Activated T-helper 1 cell treated with anti-CD3 and anti-CD28 coated beads, Interleukin-12 subunit alpha, Interleukin-12 subunit beta, Interleukin-2, Interleukin-4 antibody, amounts not matched to agents 30 ng/mL and 10 ng/mL and 1 ng/mL, durations not matched to agents 14 hours and 24 hours and 36 hours (primary cell): ENCODE measurements around the gene GABARAPL2. TPM values are rescaled to one million over a fixed set of nuclear protein-coding genes. Genes with fewer than 3 reads are reported as not detected.

Experiments used
- DNase-seq: peaks from one replicate; pipeline ENCODE4 v3.0.0; 2021; ENCODE audit warnings: low spot score
- H3K27ac Mint-ChIP-seq: one replicate; pipeline ENCODE4 v1.8.0; 2021; ENCODE audit warnings: mild to moderate bottlenecking, mixed read lengths
- H3K27me3 Mint-ChIP-seq: one replicate; pipeline ENCODE4 v1.8.0; 2022; ENCODE audit warnings: mild to moderate bottlenecking, moderate library complexity, mixed read lengths; ENCODE audit not compliant: insufficient read depth
- H3K36me3 Mint-ChIP-seq: one replicate; pipeline ENCODE4 v1.8.0; 2021; ENCODE audit warnings: low read depth, mixed read lengths
- H3K4me1 Mint-ChIP-seq: one replicate; pipeline ENCODE4 v1.8.0; 2021; ENCODE audit warnings: low read depth, mixed read lengths
- H3K4me3 Mint-ChIP-seq: one replicate; pipeline ENCODE4 v1.8.0; 2021; ENCODE audit warnings: mild to moderate bottlenecking, moderate library complexity, mixed read lengths
- H3K9me3 Mint-ChIP-seq: one replicate; pipeline ENCODE4 v1.8.0; 2021; ENCODE audit warnings: mixed read lengths
- intact Hi-C: fragments of 100-400 bp; cut with micrococcal nuclease; formaldehyde crosslinking; loops from one replicate; pipeline ENCODE4 v1.15.1; 2024
- total RNA-seq: library from RNA; stranded (reverse); gene quantifications from 2 replicates; pipeline ENCODE4 v1.2.3, GENCODE V29; 2022

Gene GABARAPL2
- 62.7 and 69.5 TPM in 2 replicates for total RNA-seq

GRCh38 chr16:75566040-75566757, at the start of gene GABARAPL2:
Gene GABARAPL2 (plus strand): TSS chr16:75566379. CDS start chr16:75566487, 108 bp downstream.
- intact Hi-C loops = loop anchor here (1.0 to 10.0 kb wide), 10 partner anchors 10 to 1625 kb away; partner anchors contain the start of genes ADAT1, KARS1, MON1B and PSMD7
- Mint-ChIP-seq H3K4me3 (peak within 1 kb of the TSS; percentile 99), H3K27me3 (peaks cover 5% of the 10 kb centered on the region), H3K36me3 (peaks cover 11% of the 10 kb centered on the region), H3K4me1 (peaks cover 28% of the 10 kb centered on the region), H3K27ac (peak within 1 kb of the TSS; percentile 90), H3K9me3 (no peaks in the 10 kb centered on the region)
- peak; percentile 87 for DNase-seq

- Mint-ChIP-seq H3K4me1 (peaks cover 5% of the 10 kb centered on the region), H3K4me3 (no peak overlapping the region), H3K27ac (no peak overlapping the region)
Measured at GRCh38 chr16:75519175-75519574, 47.0 kb upstream of the GABARAPL2 start.

GRCh38 chr16:75526032-75526790, 40.0 kb upstream of the GABARAPL2 start:
- intact Hi-C loops = no loop called here
- no peaks in the 10 kb centered on the region for H3K4me1 Mint-ChIP-seq
- H3K4me3 Mint-ChIP-seq = no peak overlapping the region
- H3K9me3 Mint-ChIP-seq = no peaks in the 10 kb centered on the region
- no peaks in the 10 kb centered on the region for H3K27me3 Mint-ChIP-seq
- no peaks in the 10 kb centered on the region for H3K36me3 Mint-ChIP-seq
- no peak for DNase-seq
- H3K27ac Mint-ChIP-seq = no peak overlapping the region

More at GRCh38 chr16:75519175-75519574, 47.0 kb upstream of the GABARAPL2 start:
- Mint-ChIP-seq H3K36me3 (peaks cover 3% of the 10 kb centered on the region), H3K9me3 (no peaks in the 10 kb centered on the region), H3K27me3 (peaks cover 10% of the 10 kb centered on the region)
- intact Hi-C loops = loop anchor here (5.0 kb wide), 1 partner anchor 912 kb away; the partner anchor contains the start of gene GLG1
- no peak for DNase-seq

- Mint-ChIP-seq H3K36me3 (no peaks in the 10 kb centered on the region), H3K4me3 (no peak overlapping the region), H3K27me3 (no peaks in the 10 kb centered on the region), H3K9me3 (no peaks in the 10 kb centered on the region), H3K4me1 (no peaks in the 10 kb centered on the region), H3K27ac (no peak overlapping the region)
- DNase-seq = no peak
- intact Hi-C loops = no loop called here
Measured at GRCh38 chr16:75527825-75528299, 38.3 kb upstream of the GABARAPL2 start.

- no peak overlapping the region for H3K4me3 Mint-ChIP-seq
- H3K27ac Mint-ChIP-seq = no peak overlapping the region
- no peaks in the 10 kb centered on the region for H3K36me3 Mint-ChIP-seq
- intact Hi-C loops = no loop called here
- H3K27me3 Mint-ChIP-seq = no peaks in the 10 kb centered on the region
- no peaks in the 10 kb centered on the region for H3K4me1 Mint-ChIP-seq
- no peak for DNase-seq
- H3K9me3 Mint-ChIP-seq = no peaks in the 10 kb centered on the region
Measured at GRCh38 chr16:75529056-75529905, 36.9 kb upstream of the GABARAPL2 start.

- Mint-ChIP-seq H3K27ac (no peak overlapping the region), H3K9me3 (no peaks in the 10 kb centered on the region), H3K36me3 (no peaks in the 10 kb centered on the region), H3K4me3 (no peak overlapping the region), H3K27me3 (no peaks in the 10 kb centered on the region), H3K4me1 (no peaks in the 10 kb centered on the region)
- no peak for DNase-seq
- intact Hi-C loops = no loop called here
Measured at GRCh38 chr16:75529959-75530358, 36.2 kb upstream of the GABARAPL2 start.

GRCh38 chr16:75532142-75532765, 33.9 kb upstream of the GABARAPL2 start:
- no peak overlapping the region for H3K27ac Mint-ChIP-seq
- H3K9me3 Mint-ChIP-seq = no peaks in the 10 kb centered on the region
- no peak for DNase-seq
- H3K36me3 Mint-ChIP-seq = no peaks in the 10 kb centered on the region
- peaks cover 2% of the 10 kb centered on the region for H3K27me3 Mint-ChIP-seq
- no peak overlapping the region for H3K4me3 Mint-ChIP-seq
- no peaks in the 10 kb centered on the region for H3K4me1 Mint-ChIP-seq
- intact Hi-C loops = no loop called here

- H3K27me3 Mint-ChIP-seq = peaks cover 2% of the 10 kb centered on the region
- no peaks in the 10 kb centered on the region for H3K9me3 Mint-ChIP-seq
- no peak overlapping the region for H3K27ac Mint-ChIP-seq
- no peak for DNase-seq
- H3K4me1 Mint-ChIP-seq = no peaks in the 10 kb centered on the region
- H3K36me3 Mint-ChIP-seq = no peaks in the 10 kb centered on the region
- no peak overlapping the region for H3K4me3 Mint-ChIP-seq
- intact Hi-C loops = no loop called here
Measured at GRCh38 chr16:75532791-75533190, 33.4 kb upstream of the GABARAPL2 start.

- H3K4me1 Mint-ChIP-seq = no peaks in the 10 kb centered on the region
- H3K36me3 Mint-ChIP-seq = no peaks in the 10 kb centered on the region
- no peaks in the 10 kb centered on the region for H3K9me3 Mint-ChIP-seq
- H3K27ac Mint-ChIP-seq = no peak overlapping the region
- no peak for DNase-seq
- no peak overlapping the region for H3K4me3 Mint-ChIP-seq
- peaks cover 2% of the 10 kb centered on the region for H3K27me3 Mint-ChIP-seq
- intact Hi-C loops = no loop called here
Measured at GRCh38 chr16:75534560-75535205, 31.5 kb upstream of the GABARAPL2 start.

- intact Hi-C loops = no loop called here
- H3K4me1 Mint-ChIP-seq = peaks cover 4% of the 10 kb centered on the region
- no peak overlapping the region for H3K4me3 Mint-ChIP-seq
- no peaks in the 10 kb centered on the region for H3K36me3 Mint-ChIP-seq
- peaks cover 2% of the 10 kb centered on the region for H3K27me3 Mint-ChIP-seq
- no peak overlapping the region for H3K27ac Mint-ChIP-seq
- no peak for DNase-seq
- no peaks in the 10 kb centered on the region for H3K9me3 Mint-ChIP-seq
Measured at GRCh38 chr16:75535211-75535843, 30.9 kb upstream of the GABARAPL2 start.

GRCh38 chr16:75535901-75536300, 30.3 kb upstream of the GABARAPL2 start, which contains the start of gene CHST5:
Gene CHST5 (minus strand): TSS chr16:75536108. CDS start chr16:75530384, 5,724 bp downstream.
- H3K36me3 Mint-ChIP-seq = no peaks in the 10 kb centered on the region
- H3K4me3 Mint-ChIP-seq = no peak within 1 kb of the TSS
- no peak within 1 kb of the TSS for H3K27ac Mint-ChIP-seq
- no peak for DNase-seq
- intact Hi-C loops = no loop called here
- peaks cover 2% of the 10 kb centered on the region for H3K27me3 Mint-ChIP-seq
- no peaks in the 10 kb centered on the region for H3K9me3 Mint-ChIP-seq
- peaks cover 7% of the 10 kb centered on the region for H3K4me1 Mint-ChIP-seq
